ENCODE data around the gene C1QL2. TPM values are rescaled to one million over a fixed set of nuclear protein-coding genes. Genes with fewer than 3 reads are reported as not detected.

C1QL2 gene
- total RNA-seq, 1 experiment from 2014 or later, result not detected

DNA sequence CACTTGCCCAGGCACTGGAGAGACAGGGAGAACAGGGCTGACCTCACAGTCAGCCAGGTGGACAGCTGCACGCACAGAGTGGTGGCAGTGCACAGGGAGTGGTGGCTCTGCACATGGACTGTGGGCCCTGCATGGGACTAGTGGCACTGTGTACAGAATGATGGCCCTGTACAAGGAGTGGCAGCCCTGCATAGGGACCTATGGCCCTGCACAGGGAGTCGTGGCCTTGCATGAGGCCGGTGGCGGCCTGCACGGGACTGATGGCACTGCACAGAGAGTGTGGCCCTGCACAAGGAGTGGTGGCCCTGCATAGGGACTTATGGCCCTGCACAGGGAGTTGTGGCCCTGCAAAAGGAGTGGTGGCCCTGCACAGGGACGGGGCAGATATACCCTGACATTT, 46.0 kb upstream of the C1QL2 start:
- ChIA-PET POLR2A (no interaction called here), RAD21 (ENCODE audit: low non-redundant PET in 1 of 2, low total read pairs in 2 of 2, uncharacterized antibody in 2 of 2, unreplicated experiment in 2 of 2) (no interaction called here)
- ATAC-seq, result no peak

DNA sequence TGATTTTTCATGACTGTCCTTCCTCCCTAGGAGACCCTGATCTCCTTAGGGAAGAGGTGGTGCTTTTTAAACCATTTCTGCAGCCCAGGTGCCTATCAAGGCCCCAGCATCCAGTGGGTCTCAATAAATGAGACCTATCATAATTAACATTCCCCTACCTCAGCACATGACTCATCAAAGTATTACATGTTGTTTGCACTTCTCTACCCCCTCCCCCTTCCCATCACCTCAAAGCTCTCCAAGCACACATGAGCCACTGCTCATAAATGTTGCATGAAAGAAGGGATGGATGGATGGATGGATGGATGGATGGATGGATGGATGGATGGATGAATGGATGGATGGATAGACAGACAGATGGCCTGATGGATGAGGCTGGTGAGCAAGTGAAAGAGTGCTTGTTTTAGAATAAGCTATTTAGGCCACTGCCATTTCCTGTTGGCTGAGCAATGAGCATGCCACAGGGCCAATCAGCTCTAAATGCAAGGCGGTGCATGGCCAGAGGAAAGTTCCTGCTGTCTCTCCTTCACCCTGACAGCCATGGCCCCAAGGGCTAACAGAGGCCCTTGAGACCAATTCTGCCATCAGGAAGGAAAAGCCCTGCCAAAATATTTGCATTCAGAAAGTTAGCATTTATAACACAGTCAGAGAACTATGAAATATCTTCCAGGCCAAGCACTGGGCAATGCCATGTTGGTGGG, 44.2 kb upstream of the C1QL2 start:
- CTCF ChIA-PET, result interaction anchor here (0.7 kb wide), 1 partner anchor 90 kb away, joined by 3 read pairs; no protein-coding TSS in a partner anchor
- peaks cover 23% of the 10 kb centered on the region; the same call in 1 of the 2 replicates for H3K27me3 ChIP-seq (ENCODE audit: insufficient read depth, low read length)
- intact Hi-C loops (cut with micrococcal nuclease), result no loop called here
- BruUV-seq (replicated peaks), result no TSS peak
- H4K20me1 ChIP-seq (ENCODE audit: insufficient read depth), result no peaks in the 10 kb centered on the region
- H3K9me2 ChIP-seq (ENCODE audit: insufficient read depth), result no peaks in the 10 kb centered on the region
- H3K36me3 ChIP-seq (ENCODE audit: control insufficient read depth in 1 of 2, insufficient read depth in 2 of 2, low read length in 2 of 2), result no peaks in the 10 kb centered on the region
- H3K4me3 ChIP-seq (replicated peaks in 1 of 2; ENCODE audit: low read depth in 1 of 2, low read length in 2 of 2), result no peak overlapping the region
- no peak for DNase-seq (ENCODE audit: low read depth, low spot score)
- RAD21 ChIA-PET (ENCODE audit: low non-redundant PET in 1 of 2, low total read pairs in 2 of 2, uncharacterized antibody in 2 of 2, unreplicated experiment in 2 of 2), result no interaction called here
- H3K79me2 ChIP-seq (ENCODE audit: insufficient read depth, low read length), result no peaks in the 10 kb centered on the region
- no peak for TF ChIP-seq RAD21 (IDR thresholded peaks at IDR 0.05; ENCODE audit: low read depth)
- no peak overlapping the region for H3K9ac ChIP-seq (ENCODE audit: low read length)
- H3K4me2 ChIP-seq (ENCODE audit: low read length), result no peak overlapping the region
- no peaks in the 10 kb centered on the region for H3K4me1 ChIP-seq (ENCODE audit: control insufficient read depth in 1 of 2, insufficient read depth in 2 of 2, low read length in 2 of 2)
- POLR2A ChIA-PET, result no interaction called here
- no peak overlapping the region for H2AFZ ChIP-seq (ENCODE audit: low read depth, low read length, poor library complexity, severe bottlenecking)
- no peak overlapping the region for H3K27ac ChIP-seq (ENCODE audit: low read depth, low read length)
- no peaks in the 10 kb centered on the region for H3K9me3 ChIP-seq (ENCODE audit: control insufficient read depth in 1 of 2, insufficient read depth in 1 of 2, low read depth in 1 of 2, low read length in 2 of 2)
- ATAC-seq, result no peak; the same call in 1 of the 2 replicates

More for the DNA sequence above, 46.0 kb upstream of the C1QL2 start:
- H3K27ac ChIP-seq (ENCODE audit: low read depth, low read length), result no peak overlapping the region
- DNase-seq (ENCODE audit: low read depth, low spot score), result no peak
- H3K36me3 ChIP-seq (ENCODE audit: control insufficient read depth in 1 of 2, insufficient read depth in 2 of 2, low read length in 2 of 2), result no peaks in the 10 kb centered on the region
- H3K9me3 ChIP-seq (ENCODE audit: control insufficient read depth in 1 of 2, insufficient read depth in 1 of 2, low read depth in 1 of 2, low read length in 2 of 2), result no peaks in the 10 kb centered on the region
- H3K4me3 ChIP-seq (replicated peaks in 1 of 2; ENCODE audit: low read depth in 1 of 2, low read length in 2 of 2), result no peak overlapping the region
- H3K9me2 ChIP-seq (ENCODE audit: insufficient read depth), result no peaks in the 10 kb centered on the region
- H4K20me1 ChIP-seq (ENCODE audit: insufficient read depth), result no peaks in the 10 kb centered on the region
- no peaks in the 10 kb centered on the region for H3K79me2 ChIP-seq (ENCODE audit: insufficient read depth, low read length)
- no peak overlapping the region for H3K9ac ChIP-seq (ENCODE audit: low read length)
- no peak overlapping the region for H2AFZ ChIP-seq (ENCODE audit: low read depth, low read length, poor library complexity, severe bottlenecking)
- H3K4me2 ChIP-seq (ENCODE audit: low read length), result no peak overlapping the region
- TF ChIP-seq, protein P1, sequence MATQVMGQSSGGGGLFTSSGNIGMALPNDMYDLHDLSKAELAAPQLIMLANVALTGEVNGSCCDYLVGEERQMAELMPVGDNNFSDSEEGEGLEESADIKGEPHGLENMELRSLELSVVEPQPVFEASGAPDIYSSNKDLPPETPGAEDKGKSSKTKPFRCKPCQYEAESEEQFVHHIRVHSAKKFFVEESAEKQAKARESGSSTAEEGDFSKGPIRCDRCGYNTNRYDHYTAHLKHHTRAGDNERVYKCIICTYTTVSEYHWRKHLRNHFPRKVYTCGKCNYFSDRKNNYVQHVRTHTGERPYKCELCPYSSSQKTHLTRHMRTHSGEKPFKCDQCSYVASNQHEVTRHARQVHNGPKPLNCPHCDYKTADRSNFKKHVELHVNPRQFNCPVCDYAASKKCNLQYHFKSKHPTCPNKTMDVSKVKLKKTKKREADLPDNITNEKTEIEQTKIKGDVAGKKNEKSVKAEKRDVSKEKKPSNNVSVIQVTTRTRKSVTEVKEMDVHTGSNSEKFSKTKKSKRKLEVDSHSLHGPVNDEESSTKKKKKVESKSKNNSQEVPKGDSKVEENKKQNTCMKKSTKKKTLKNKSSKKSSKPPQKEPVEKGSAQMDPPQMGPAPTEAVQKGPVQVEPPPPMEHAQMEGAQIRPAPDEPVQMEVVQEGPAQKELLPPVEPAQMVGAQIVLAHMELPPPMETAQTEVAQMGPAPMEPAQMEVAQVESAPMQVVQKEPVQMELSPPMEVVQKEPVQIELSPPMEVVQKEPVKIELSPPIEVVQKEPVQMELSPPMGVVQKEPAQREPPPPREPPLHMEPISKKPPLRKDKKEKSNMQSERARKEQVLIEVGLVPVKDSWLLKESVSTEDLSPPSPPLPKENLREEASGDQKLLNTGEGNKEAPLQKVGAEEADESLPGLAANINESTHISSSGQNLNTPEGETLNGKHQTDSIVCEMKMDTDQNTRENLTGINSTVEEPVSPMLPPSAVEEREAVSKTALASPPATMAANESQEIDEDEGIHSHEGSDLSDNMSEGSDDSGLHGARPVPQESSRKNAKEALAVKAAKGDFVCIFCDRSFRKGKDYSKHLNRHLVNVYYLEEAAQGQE (IDR thresholded peaks at IDR 0.05; ENCODE audit: low read depth), result no peak
- BruUV-seq (replicated peaks), result no TSS peak
- intact Hi-C loops (cut with micrococcal nuclease), result no loop called here
- CTCF ChIA-PET, result no interaction called here
- H3K27me3 ChIP-seq (ENCODE audit: insufficient read depth, low read length), result peaks cover 20% of the 10 kb centered on the region; the same call in 1 of the 2 replicates
- H3K4me1 ChIP-seq (ENCODE audit: control insufficient read depth in 1 of 2, insufficient read depth in 2 of 2, low read length in 2 of 2), result peaks cover 12% of the 10 kb centered on the region in 2 experiments
